ENCODE measurements around the gene CXCL1.

Gene CXCL1

DNA sequence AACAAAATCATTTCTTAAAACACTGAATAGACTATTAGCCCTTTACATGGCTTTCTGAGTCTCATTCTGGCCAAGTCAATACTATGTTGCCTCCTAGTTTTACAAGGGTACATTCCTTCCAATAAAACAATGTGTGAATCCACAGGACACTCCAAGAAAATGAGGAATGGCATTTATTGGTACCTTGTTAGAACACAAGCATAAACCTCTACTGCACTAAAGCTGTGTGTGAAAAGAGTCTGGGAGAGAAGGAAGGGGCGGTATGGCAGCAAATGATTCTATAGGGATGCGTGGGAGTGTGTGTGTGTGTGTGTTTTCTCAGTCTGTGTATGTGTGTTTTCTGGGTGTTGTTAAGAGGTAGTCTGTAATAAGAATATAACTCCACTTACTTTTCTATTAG lies 48.9 kb downstream of the CXCL1 start:
- DNase-seq (ENCODE audit: low read depth): no peak

DNA sequence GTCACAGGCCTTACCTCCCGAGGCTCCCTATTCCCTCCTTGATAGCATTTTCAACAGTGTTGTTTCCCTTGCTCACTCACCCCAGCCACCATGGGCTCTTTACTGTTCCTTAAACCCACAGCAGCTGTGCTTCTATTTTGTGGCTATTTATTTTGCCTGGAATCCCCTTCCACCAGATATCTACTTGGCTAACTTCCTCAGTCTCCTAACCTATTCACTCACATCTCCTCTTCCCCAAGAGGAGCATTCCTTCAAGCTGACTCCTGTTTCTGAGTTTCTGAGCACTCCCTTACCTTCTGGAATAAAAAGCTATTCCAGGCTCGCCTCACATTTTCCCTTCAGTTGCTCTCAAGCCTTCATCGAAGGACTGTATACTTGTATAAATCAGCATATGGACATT lies 50.5 kb downstream of the CXCL1 start:
- DNase-seq (ENCODE audit: low read depth): no peak
